HepG2 (cell line): ENCODE results near the gene CAND1.

Experiments
- CBFB ChIP-seq: sonication (generic); formaldehyde crosslinking; IDR thresholded peaks from 2 replicates; pipeline ENCODE4 v1.4.0; 2020; ENCODE audit warnings: missing genetic modification reagents
- CREB1 ChIP-seq, 2 experiments: fragments of 450-650 bp in 1 of 2; IDR thresholded peaks; 2 replicates each; pipeline ENCODE4 v1.6.1; 2016 to 2017; ENCODE audit warnings: control low read depth in 1 of 2, mild to moderate bottlenecking in 1 of 2, missing compliant biosample characterization in 1 of 2, missing genetic modification characterization in 1 of 2
- ELF3 ChIP-seq: IDR thresholded peaks from 2 replicates; pipeline ENCODE4 v1.6.1; 2016; ENCODE audit warnings: missing genetic modification reagents, missing compliant biosample characterization
- FOXM1 ChIP-seq: sonication (generic); formaldehyde crosslinking; IDR thresholded peaks from 2 replicates; pipeline ENCODE4 v1.5.0; 2020; ENCODE audit warnings: missing genetic modification reagents
- JUN ChIP-seq: sonication (generic); formaldehyde crosslinking; IDR thresholded peaks from 2 replicates; pipeline ENCODE4 v1.4.0; 2020; ENCODE audit warnings: mild to moderate bottlenecking, missing genetic modification reagents
- KAT8 ChIP-seq: IDR thresholded peaks from 2 replicates; pipeline ENCODE4 v1.6.1; 2016; ENCODE audit warnings: missing genetic modification reagents, missing compliant biosample characterization
- KDM1A ChIP-seq: IDR thresholded peaks from 2 replicates; pipeline ENCODE4 v1.6.1; 2016; ENCODE audit warnings: missing compliant biosample characterization
- KLF16 ChIP-seq, 2 experiments: sonication (generic) in 1 of 2; formaldehyde crosslinking in 1 of 2; IDR thresholded peaks; 2 replicates each; pipeline versions ENCODE4 v1.6.1 to v1.8.0; 2016 to 2023; ENCODE audit warnings: missing genetic modification reagents in 2 of 2, missing compliant biosample characterization in 1 of 2
- POLR2AphosphoS5 ChIP-seq: IDR thresholded peaks from 2 replicates; pipeline ENCODE4 v1.6.1; 2012; ENCODE audit warnings: low read depth, low read length
- TARDBP ChIP-seq: sonication (generic); formaldehyde crosslinking; IDR thresholded peaks from 2 replicates; pipeline ENCODE4 v1.8.0; 2022; ENCODE audit warnings: mild to moderate bottlenecking, missing genetic modification reagents
- TF ChIP-seq, protein P1 (sequence below): IDR thresholded peaks from 2 replicates; pipeline ENCODE4 v1.6.1; 2012; ENCODE audit warnings: inconsistent platforms
- TF ChIP-seq, protein P2 (sequence below): sonication (generic); formaldehyde crosslinking; conservative IDR thresholded peaks from 2 replicates; pipeline ENCODE4 v1.5.0; 2020; ENCODE audit warnings: missing genetic modification reagents

DNA sequence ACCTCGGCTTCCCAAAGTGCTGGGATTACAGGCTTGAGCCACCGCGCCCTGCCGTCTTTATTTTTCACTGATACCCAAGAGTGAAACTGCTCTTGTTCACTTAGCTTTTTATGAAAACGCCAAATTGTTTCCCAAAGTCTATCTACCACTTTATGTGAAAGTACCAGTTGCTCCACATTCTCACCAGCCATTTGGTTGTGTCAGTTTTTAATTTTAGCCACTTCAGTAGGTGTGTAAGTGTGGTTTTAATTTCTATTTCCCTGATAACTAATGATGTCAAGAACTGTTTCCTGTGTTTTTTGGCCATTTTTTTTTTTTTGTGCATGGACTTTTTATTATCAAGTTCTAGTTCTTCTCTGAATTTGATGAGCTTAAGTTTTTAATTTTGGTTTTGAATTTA, 17.1 kb downstream of the CAND1 start:
- TF ChIP-seq JUN (CRISPR knock-in tag) (no peak), ELF3 (CRISPR knock-in tag) (no peak), TARDBP (CRISPR knock-in tag) (no peak), FOXM1 (CRISPR knock-in tag) (no peak), KDM1A (CRISPR knock-in tag) (no peak), POLR2AphosphoS5 (no peak), CREB1 (IDR thresholded peaks at IDR 0.05) (no peak), CREB1 (CRISPR knock-in tag; IDR thresholded peaks at IDR 0.05) (no peak), KAT8 (CRISPR knock-in tag) (no peak), KLF16 (CRISPR knock-in tag; IDR thresholded peaks at IDR 0.05) (no peak), CBFB (no peak)
- TF ChIP-seq, protein P1, sequence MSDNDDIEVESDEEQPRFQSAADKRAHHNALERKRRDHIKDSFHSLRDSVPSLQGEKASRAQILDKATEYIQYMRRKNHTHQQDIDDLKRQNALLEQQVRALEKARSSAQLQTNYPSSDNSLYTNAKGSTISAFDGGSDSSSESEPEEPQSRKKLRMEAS: no peak
- TF ChIP-seq, protein P2, sequence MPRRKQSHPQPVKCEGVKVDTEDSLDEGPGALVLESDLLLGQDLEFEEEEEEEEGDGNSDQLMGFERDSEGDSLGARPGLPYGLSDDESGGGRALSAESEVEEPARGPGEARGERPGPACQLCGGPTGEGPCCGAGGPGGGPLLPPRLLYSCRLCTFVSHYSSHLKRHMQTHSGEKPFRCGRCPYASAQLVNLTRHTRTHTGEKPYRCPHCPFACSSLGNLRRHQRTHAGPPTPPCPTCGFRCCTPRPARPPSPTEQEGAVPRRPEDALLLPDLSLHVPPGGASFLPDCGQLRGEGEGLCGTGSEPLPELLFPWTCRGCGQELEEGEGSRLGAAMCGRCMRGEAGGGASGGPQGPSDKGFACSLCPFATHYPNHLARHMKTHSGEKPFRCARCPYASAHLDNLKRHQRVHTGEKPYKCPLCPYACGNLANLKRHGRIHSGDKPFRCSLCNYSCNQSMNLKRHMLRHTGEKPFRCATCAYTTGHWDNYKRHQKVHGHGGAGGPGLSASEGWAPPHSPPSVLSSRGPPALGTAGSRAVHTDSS (CRISPR knock-in tag): no peak
